Ovary (tissue), 9 donors: ENCODE results near the gene YARS2. TPM values are rescaled to one million over a fixed set of nuclear protein-coding genes. Genes with fewer than 3 reads are reported as not detected.
"Not testable (repeated sequence)": the region's sequence is repeated elsewhere in the genome, so short reads cannot be mapped to it uniquely, and the experiment has no call there.

Experiments
- DNase-seq, 5 donors: peaks; one replicate each; pipeline ENCODE4 v3.0.0-alpha.2; 2019 to 2020
- H3K27ac ChIP-seq, 2 donors: fragments of 200-600 bp; one replicate each; pipeline versions ENCODE4 v1.5.1 to v1.8.0; 2019 to 2022
- H3K27me3 ChIP-seq: fragments of 200-600 bp; one replicate; pipeline ENCODE4 v1.8.0; 2022
- H3K36me3 ChIP-seq: fragments of 200-600 bp; sonication (generic); one replicate; pipeline ENCODE4 v1.5.1; 2019
- H3K4me1 ChIP-seq: one replicate; pipeline ENCODE4 v1.8.1; 2013; ENCODE audit warnings: mild to moderate bottlenecking, moderate library complexity; ENCODE audit not compliant: insufficient read depth
- H3K4me3 ChIP-seq: fragments of 200-600 bp; sonication (generic); one replicate; pipeline ENCODE4 v1.5.1; 2017
- H3K9me3 ChIP-seq, 2 donors: fragments of 200-600 bp in 1 of 2; sonication (generic) in 1 of 2; one replicate each; pipeline versions ENCODE4 v1.5.1 to v1.8.1; 2013 to 2019; ENCODE audit warnings: mild to moderate bottlenecking in 1 of 2, moderate library complexity in 1 of 2
- EP300 ChIP-seq: sonication (generic); formaldehyde crosslinking; IDR thresholded peaks from one replicate; pipeline ENCODE4 v1.6.1; 2017; ENCODE audit warnings: antibody characterized with exemption
- POLR2A ChIP-seq: fragments of 450-650 bp; IDR thresholded peaks from one replicate; pipeline ENCODE4 v1.6.1; 2017; ENCODE audit warnings: antibody characterized with exemption, mild to moderate bottlenecking, moderate library complexity
- WGBS, 3 donors: extraction: QIAGEN DNeasy Blood & Tissue Kit in 1 of 3; methylation state at CpG; one replicate each; pipeline versions ENCODE4 v1.1.5 to v1.1.7; 2013 to 2017; 5-methylcytosine and 5-hydroxymethylcytosine counted together
- intact Hi-C, 4 donors: fragments of 100-400 bp; cut with DNase I; formaldehyde crosslinking; loops; one replicate each; pipeline versions ENCODE4 v1.11.0 to v1.15.1; 2022 to 2023
- polyA plus RNA-seq, 2 donors: library from polyadenylated mRNA; stranded (reverse); fragments of 200-250 nt in 1 of 2; fragments of 350-450 nt in 1 of 2; fragmentation: Illumina TruSeq in 1 of 2; extraction: RNeasy Lipid Tissue Mini Kit (QIAGEN cat#74804) in 1 of 2; gene quantifications; one replicate each; pipeline ENCODE4 v1.2.3, GENCODE V29; 2013 to 2014
- small RNA-seq: library from RNA; depleted of rRNA; stranded (forward); fragments of <200 nt; gene quantifications from one replicate; pipeline ENCODE3, GENCODE V24; 2016
- total RNA-seq, 7 donors: library from RNA; depleted of rRNA in 2 of 7; stranded (reverse); fragments of >200 nt in 2 of 7; fragmentation: NEBNext Ultra II Directional in 3 of 7; extraction: Animal tissue kit (Norgen Biotek cat#: 25700) in 3 of 7; gene quantifications; one replicate each; pipeline versions ENCODE4 v1.1.0 to v1.2.4, GENCODE V29; 2016 to 2023
- TF ChIP-seq, protein P1 (sequence below), 3 donors: fragments of 450-650 bp in 2 of 3; fragments of 200-600 bp in 1 of 3; IDR thresholded peaks; one replicate each; pipeline versions ENCODE4 v1.5.1 to v1.8.0; 2016 to 2022; ENCODE audit warnings: antibody characterized with exemption in 3 of 3, mild to moderate bottlenecking in 1 of 3
- donor health status: DM: no; HTN: no; CAD: no; lungs with moderate emphysema.
- donor health status: DM: no; HTN: no; CAD: no.
- donor health status: Bipolar disorder and iron deficiency.
- donor health status: DM: yes; HTN: yes; CAD: no.
- donor health status: DM: no; HTN: no; CAD: no.
- donor health status: DM: yes; HTN: yes; CAD: no.

YARS2 gene
- total and polyA plus RNA-seq, 9 donors, result 9.4 to 20.6 (median 12.9) TPM

DNA sequence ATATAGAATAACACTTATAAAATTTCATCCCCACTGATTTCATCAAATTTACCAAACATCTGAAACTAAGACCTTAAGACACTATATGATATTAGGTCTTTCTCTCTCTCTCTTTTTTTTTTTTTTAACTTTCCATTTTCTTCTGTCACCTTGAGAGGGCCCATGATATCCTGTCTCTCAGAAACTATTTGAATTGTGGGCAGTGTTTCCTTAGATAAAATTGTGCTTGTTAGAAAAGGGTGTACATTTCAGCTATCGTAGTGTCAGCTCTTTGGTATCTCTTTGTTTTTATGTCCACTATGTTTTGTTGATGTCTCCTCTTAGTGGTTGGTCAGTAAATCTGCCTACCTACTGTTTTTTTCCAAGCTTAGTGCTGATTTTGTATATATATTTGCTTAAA, 52.8 kb downstream of the YARS2 start:
- Histone ChIP-seq H3K4me3 (no peak overlapping the region), H3K27me3 (no peaks in the 10 kb centered on the region), H3K27ac (no peak overlapping the region), H3K4me1 (no peaks in the 10 kb centered on the region), H3K36me3 (no peaks in the 10 kb centered on the region), H3K9me3 (no peaks in the 10 kb centered on the region)
- WGBS, 3 donors, result 39 to 49% (median 43%) methylated on average over 1 of the region's 1 CpG
- TF ChIP-seq, protein P1, sequence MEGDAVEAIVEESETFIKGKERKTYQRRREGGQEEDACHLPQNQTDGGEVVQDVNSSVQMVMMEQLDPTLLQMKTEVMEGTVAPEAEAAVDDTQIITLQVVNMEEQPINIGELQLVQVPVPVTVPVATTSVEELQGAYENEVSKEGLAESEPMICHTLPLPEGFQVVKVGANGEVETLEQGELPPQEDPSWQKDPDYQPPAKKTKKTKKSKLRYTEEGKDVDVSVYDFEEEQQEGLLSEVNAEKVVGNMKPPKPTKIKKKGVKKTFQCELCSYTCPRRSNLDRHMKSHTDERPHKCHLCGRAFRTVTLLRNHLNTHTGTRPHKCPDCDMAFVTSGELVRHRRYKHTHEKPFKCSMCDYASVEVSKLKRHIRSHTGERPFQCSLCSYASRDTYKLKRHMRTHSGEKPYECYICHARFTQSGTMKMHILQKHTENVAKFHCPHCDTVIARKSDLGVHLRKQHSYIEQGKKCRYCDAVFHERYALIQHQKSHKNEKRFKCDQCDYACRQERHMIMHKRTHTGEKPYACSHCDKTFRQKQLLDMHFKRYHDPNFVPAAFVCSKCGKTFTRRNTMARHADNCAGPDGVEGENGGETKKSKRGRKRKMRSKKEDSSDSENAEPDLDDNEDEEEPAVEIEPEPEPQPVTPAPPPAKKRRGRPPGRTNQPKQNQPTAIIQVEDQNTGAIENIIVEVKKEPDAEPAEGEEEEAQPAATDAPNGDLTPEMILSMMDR (IDR thresholded peaks at IDR 0.05), result no peak
- TF ChIP-seq EP300, result no peak
- intact Hi-C loops, result no loop called here
- no peak for DNase-seq

DNA sequence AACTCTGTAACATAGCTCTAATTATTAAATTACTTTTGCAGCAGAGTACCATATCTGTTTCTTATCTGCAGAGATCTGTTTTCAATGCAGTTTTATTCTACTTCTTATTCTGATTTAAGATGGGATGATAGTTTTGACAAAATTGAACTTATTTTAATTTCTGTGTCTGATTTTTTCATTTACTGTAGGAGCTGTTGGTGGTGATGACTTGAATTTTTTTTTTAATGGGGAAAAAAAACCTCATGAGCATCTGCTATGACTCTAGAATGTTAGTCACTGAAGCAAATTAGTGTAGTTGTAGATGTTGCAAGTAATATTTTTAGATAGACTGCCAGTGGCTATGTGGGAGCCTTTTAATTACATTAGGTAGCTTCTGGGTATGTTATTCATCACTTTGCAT, 53.2 kb downstream of the YARS2 start:
- Histone ChIP-seq H3K4me3 (no peak overlapping the region), H3K27me3 (no peaks in the 10 kb centered on the region), H3K9me3 (no peaks in the 10 kb centered on the region), H3K36me3 (no peaks in the 10 kb centered on the region), H3K4me1 (no peaks in the 10 kb centered on the region), H3K27ac (no peak overlapping the region)
- TF ChIP-seq, protein P1 (IDR thresholded peaks at IDR 0.05), result no peak
- TF ChIP-seq POLR2A (no peak), EP300 (no peak)
- DNase-seq, result no peak
- intact Hi-C loops, result no loop called here

- DNase-seq, H3K36me3 ChIP-seq, H3K27ac ChIP-seq, H3K9me3 ChIP-seq, intact Hi-C loops, H3K27me3 ChIP-seq, H3K4me3 ChIP-seq, H3K4me1 ChIP-seq: not testable (repeated sequence)
- 90 to 94% (median 90%) methylated on average over 8 of the region's 8 CpGs for WGBS, 3 donors
Measured at GRCh38 chr12:32699437-32699836, 56.3 kb downstream of the YARS2 start.

DNA sequence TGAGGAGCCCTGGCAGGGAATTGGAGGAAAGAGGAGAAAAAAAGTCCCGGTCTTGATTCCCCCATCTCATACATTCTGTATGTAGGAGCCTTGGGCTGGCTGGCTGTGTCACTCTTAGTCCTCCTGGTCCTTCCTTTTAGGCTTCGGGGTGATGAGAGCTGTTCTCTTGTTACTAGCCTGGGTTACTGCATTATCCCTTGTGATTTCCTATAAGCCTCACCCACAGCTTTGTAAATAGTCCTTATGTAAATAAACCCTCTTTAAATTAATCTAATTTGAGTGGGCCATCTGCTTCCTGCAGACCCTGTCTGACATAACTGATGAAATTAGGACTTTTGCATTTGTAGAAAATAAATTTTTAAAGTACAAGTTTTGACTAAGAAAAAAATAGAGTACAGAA, 57.4 kb downstream of the YARS2 start:
- Histone ChIP-seq H3K27ac (no peak overlapping the region), H3K4me1 (no peaks in the 10 kb centered on the region), H3K36me3 (no peaks in the 10 kb centered on the region), H3K9me3 (no peaks in the 10 kb centered on the region), H3K4me3 (no peak overlapping the region), H3K27me3 (no peaks in the 10 kb centered on the region)
- WGBS, 3 donors, result 65 to 85% (median 79%) methylated on average over 2 of the region's 2 CpGs
- TF ChIP-seq EP300, result no peak
- TF ChIP-seq, protein P1 (IDR thresholded peaks at IDR 0.05), result no peak
- TF ChIP-seq POLR2A, result no peak
- DNase-seq, result no peak
- intact Hi-C loops, result no loop called here

- Histone ChIP-seq H3K9me3 (no peaks in the 10 kb centered on the region), H3K27ac (no peak overlapping the region), H3K36me3 (no peaks in the 10 kb centered on the region), H3K4me3 (no peak overlapping the region), H3K4me1 (no peaks in the 10 kb centered on the region), H3K27me3 (no peaks in the 10 kb centered on the region)
- 68 to 90% (median 79%) methylated on average over 1 of the region's 1 CpG for WGBS, 3 donors
- no peak for DNase-seq
- intact Hi-C loops, result no loop called here
- no peak for TF ChIP-seq EP300
- TF ChIP-seq POLR2A, result no peak
- TF ChIP-seq, protein P1 (IDR thresholded peaks at IDR 0.05), result no peak
Measured at GRCh38 chr12:32697445-32697844, 58.3 kb downstream of the YARS2 start.

Small RNA genes lying within 50 kb of the gene (small RNA-seq; reads per million reads assigned to genes)
- not detected for gene RF00019

Other genes with a start within 250 kb of the YARS2 start
- gene DNM1L, start 76.6 kb downstream of the YARS2 start, total RNA-seq, result 10 to 100 TPM; 46.7 to 77.5 (median 48.5) TPM
- gene DNM1L, start 76.6 kb downstream of the YARS2 start, polyA plus RNA-seq, result 10 to 100 TPM; 19.4 to 36.4 TPM
- 100 to 1,000 TPM in 1 of 7 donors, 10 to 100 TPM in 5, 1 to 10 TPM in 1; 7.4 to 124 (median 30.9) TPM for gene PKP2, start 140.9 kb upstream of the YARS2 start, total RNA-seq
- 10 to 100 TPM; 11.4 to 26.2 TPM for gene PKP2, start 140.9 kb upstream of the YARS2 start, polyA plus RNA-seq